BJ (cell line): ENCODE results near the gene TGM1. TPM values are rescaled to one million over a fixed set of nuclear protein-coding genes. Genes with fewer than 3 reads are reported as not detected.

Source experiments
- CTCF ChIA-PET: fragments of 350-600 bp; formaldehyde crosslinking; extraction: SDS; loops from one replicate; lab custom pipeline; 2021; ENCODE audit warnings: antibody characterized with exemption, inconsistent platforms; lab: Yijun Ruan, JAX
- POLR2A ChIA-PET: fragments of 300-600 bp; sonication (Branson Sonifier 250); formaldehyde crosslinking; extraction: SDS; loops from one replicate; lab custom pipeline; 2021; ENCODE audit warnings: antibody characterized with exemption; lab: Charles Lee
- DNase-seq: peaks from one replicate; pipeline ENCODE4 v3.0.0-alpha.2; 2011; ENCODE audit warnings: low read depth
- H3K27me3 ChIP-seq: 2 replicates; pipeline ENCODE4 v1.6.0; 2011; ENCODE audit warnings: low read length; ENCODE audit not compliant: control insufficient read depth, insufficient read depth
- H3K36me3 ChIP-seq: 2 replicates; pipeline ENCODE4 v1.5.1; 2011; ENCODE audit warnings: low read length; ENCODE audit not compliant: control insufficient read depth, insufficient read depth
- H3K4me3 ChIP-seq: 2 replicates; pipeline ENCODE4 v1.5.1; 2011; ENCODE audit warnings: low read depth, mild to moderate bottlenecking, control low read depth, low read length
- polyA plus RNA-seq: library from polyadenylated mRNA; depleted of rRNA; stranded (reverse); fragments of >200 nt; gene quantifications from 2 replicates; pipeline ENCODE4 v1.2.3, GENCODE V29; 2011
- TF ChIP-seq, protein P1 (sequence below): IDR thresholded peaks from 2 replicates; pipeline ENCODE4 v1.5.1; 2011; ENCODE audit warnings: low read depth, mild to moderate bottlenecking, control low read depth, inconsistent platforms, low read length, moderate library complexity; ENCODE audit not compliant: insufficient read depth

The TGM1 gene
- polyA plus RNA-seq, 1 experiment = 2.9 TPM

DNA sequence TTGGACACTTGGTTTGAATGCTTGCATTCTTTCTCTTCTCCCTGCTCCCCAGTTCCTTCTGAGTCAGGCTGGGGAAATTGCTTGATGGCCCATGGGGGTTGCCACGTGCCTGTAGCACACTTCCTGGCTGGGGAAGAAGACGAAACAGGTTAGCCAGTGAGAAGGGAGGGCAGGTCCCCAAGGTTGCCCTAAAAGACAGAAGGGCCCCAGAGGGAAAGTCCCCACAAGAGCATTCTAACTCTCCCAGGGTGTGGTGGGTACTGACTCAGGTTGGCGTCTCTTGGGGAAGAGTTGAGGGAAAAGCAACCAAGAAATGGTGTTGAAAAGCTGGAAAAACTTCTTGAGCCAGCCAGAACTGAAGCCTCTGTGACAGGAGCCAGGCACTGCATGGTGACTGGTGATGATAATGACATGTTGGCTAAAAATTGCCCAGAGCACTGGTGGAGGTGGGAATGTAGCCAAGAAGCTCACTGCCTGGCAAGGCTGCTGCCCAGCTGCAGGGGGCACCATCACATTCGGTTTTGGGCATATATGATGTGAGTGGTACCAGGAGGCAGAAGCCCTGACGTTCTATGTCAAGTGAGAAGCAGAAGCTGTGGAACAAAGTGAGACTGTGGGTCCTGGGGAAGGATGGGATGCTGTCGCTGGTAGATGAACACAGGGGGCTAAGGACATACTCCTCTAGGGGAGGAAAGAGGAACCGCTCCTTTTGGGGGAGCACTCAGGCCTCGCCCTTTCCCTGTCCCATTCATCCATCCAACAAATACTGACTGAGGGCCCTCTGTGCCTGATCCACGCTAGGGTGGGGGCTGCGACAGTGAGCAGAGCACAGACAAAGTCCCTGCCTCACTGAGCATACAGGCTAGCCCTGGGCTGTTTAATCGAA, 16.6 kb upstream of the TGM1 start:
- DNase-seq = no peak
- ChIA-PET CTCF (interaction anchor here (1.0 to 9.7 kb wide), 4 partner anchors 8 to 37 kb away, joined by 3 to 47 read pairs (median 14); partner anchors contain the start of genes DHRS1, NOP9, RABGGTA and TINF2), POLR2A (no interaction called here)
- Histone ChIP-seq H3K36me3 (no peaks in the 10 kb centered on the region), H3K27me3 (no peaks in the 10 kb centered on the region), H3K4me3 (no peak overlapping the region)
- TF ChIP-seq, protein P1, sequence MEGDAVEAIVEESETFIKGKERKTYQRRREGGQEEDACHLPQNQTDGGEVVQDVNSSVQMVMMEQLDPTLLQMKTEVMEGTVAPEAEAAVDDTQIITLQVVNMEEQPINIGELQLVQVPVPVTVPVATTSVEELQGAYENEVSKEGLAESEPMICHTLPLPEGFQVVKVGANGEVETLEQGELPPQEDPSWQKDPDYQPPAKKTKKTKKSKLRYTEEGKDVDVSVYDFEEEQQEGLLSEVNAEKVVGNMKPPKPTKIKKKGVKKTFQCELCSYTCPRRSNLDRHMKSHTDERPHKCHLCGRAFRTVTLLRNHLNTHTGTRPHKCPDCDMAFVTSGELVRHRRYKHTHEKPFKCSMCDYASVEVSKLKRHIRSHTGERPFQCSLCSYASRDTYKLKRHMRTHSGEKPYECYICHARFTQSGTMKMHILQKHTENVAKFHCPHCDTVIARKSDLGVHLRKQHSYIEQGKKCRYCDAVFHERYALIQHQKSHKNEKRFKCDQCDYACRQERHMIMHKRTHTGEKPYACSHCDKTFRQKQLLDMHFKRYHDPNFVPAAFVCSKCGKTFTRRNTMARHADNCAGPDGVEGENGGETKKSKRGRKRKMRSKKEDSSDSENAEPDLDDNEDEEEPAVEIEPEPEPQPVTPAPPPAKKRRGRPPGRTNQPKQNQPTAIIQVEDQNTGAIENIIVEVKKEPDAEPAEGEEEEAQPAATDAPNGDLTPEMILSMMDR = no peak

DNA sequence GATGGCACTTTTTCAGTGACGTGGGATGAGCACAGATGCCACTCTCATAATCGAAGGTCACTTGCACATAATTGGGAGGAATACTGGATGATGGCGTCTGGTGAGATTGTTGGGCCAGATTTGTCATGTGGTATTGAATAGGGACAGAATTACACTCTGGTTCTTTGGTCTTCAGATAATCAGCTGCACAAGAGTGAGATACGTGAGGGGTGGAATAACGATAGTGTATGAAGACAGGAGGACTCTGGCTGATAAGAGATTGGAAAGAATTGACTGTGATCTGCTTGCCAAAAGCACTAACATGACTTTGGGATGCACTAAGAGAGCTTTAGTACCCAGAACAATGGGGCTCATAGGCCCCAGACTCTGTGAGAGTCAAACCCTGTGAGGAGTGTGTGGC, 15.4 kb upstream of the TGM1 start:
- CTCF ChIA-PET = interaction anchor here (1.6 to 9.7 kb wide), 3 partner anchors 19 to 158 kb away, joined by 6 to 47 read pairs (median 6); partner anchors contain the start of genes DHRS1, NOP9 and TINF2
- POLR2A ChIA-PET = no interaction called here
- Histone ChIP-seq H3K27me3 (no peaks in the 10 kb centered on the region), H3K36me3 (no peaks in the 10 kb centered on the region), H3K4me3 (no peak overlapping the region)
- TF ChIP-seq, protein P1 = no peak
- no peak for DNase-seq

- H3K4me3 ChIP-seq = no peak overlapping the region
- DNase-seq = no peak
- TF ChIP-seq, protein P1 = no peak
- CTCF ChIA-PET = interaction anchor here (1.6 to 9.7 kb wide), 3 partner anchors 19 to 159 kb away, joined by 6 to 47 read pairs (median 6); partner anchors contain the start of genes DHRS1, NOP9 and TINF2
- POLR2A ChIA-PET = no interaction called here
- H3K36me3 ChIP-seq = no peaks in the 10 kb centered on the region
- no peaks in the 10 kb centered on the region for H3K27me3 ChIP-seq
These were observed 14.8 kb upstream of the TGM1 start for GRCh38 chr14:24277606-24278321.

DNA sequence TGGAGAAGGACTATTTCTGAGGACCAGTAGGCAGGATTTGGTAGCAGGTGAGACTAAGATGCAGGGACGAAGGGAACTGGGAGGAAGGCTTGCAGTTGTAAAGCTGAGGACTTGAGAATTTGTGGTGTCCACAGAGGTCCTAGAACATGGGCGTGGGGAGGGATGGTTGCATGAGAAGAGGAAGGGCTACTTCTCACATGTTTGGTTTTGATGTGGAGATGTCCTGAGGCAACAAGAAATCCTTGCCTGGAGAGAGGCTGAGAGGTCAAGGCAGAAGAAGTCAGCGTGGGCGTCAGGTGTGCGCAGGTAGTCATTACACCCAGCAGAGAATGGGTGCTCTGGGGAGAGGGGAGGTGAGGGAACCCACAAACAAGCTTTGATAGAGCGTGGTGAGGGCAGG, 14.1 kb upstream of the TGM1 start:
- TF ChIP-seq, protein P1 = no peak
- CTCF ChIA-PET = interaction anchor here (2.0 kb wide), 1 partner anchor 160 kb away, joined by 6 read pairs; no protein-coding TSS in a partner anchor
- no peak overlapping the region for H3K4me3 ChIP-seq
- no peaks in the 10 kb centered on the region for H3K36me3 ChIP-seq
- POLR2A ChIA-PET = no interaction called here
- H3K27me3 ChIP-seq = no peaks in the 10 kb centered on the region
- no peak for DNase-seq
